LNCAP (cell line): Measurements from ENCODE around the gene MUC13.

Experiments
- TF ChIP-seq, protein P1 (sequence below): fragments of 450-650 bp; IDR thresholded peaks from 2 replicates; pipeline ENCODE4 v1.5.1; 2017; ENCODE audit warnings: mild to moderate bottlenecking

The MUC13 gene

DNA sequence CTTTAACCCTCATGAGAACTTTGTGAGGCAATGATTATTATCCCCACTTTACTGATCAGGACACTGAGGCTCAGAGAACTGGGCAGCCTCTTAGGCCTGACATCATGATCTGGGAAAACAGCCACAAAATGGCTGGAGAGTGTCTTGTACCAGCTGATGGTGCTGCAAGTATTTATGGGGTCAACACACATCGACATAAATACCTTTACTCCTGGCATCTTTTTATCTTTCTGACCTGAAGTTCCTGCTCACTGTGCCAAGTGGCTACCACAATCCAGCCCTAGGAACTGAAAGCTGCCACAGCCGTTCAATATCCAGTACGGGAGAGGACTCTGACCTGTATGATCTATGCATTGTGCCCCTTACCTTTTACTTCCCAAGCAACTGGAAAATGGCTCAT, 29.2 kb upstream of the MUC13 start:
- TF ChIP-seq, protein P1, sequence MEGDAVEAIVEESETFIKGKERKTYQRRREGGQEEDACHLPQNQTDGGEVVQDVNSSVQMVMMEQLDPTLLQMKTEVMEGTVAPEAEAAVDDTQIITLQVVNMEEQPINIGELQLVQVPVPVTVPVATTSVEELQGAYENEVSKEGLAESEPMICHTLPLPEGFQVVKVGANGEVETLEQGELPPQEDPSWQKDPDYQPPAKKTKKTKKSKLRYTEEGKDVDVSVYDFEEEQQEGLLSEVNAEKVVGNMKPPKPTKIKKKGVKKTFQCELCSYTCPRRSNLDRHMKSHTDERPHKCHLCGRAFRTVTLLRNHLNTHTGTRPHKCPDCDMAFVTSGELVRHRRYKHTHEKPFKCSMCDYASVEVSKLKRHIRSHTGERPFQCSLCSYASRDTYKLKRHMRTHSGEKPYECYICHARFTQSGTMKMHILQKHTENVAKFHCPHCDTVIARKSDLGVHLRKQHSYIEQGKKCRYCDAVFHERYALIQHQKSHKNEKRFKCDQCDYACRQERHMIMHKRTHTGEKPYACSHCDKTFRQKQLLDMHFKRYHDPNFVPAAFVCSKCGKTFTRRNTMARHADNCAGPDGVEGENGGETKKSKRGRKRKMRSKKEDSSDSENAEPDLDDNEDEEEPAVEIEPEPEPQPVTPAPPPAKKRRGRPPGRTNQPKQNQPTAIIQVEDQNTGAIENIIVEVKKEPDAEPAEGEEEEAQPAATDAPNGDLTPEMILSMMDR, result no peak

DNA sequence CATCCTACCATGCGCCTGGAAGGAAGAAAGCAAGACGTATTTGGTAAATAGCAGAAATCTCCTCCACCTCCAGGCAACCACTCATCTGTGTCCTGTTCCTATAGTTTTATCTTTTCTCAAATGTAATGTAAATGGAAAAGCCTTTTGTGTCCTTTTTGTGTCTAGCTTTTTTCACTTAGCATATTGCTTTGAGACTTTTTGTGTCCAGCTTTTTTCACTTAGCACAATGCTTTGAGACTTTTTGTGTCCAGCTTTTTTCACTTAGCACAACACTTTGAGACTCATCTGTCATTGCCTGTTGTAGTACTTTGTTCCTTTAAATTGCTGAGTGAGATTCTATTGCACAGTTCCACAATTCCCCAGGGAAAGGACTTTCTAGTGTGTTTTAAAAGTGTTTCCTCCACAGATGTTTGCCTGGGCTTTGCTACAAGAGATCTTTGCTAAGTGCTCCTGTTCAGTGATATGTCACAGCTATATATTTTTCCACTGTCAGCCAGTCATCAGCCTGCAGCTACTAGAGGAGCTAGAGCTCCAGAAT, 27.9 kb upstream of the MUC13 start:
- TF ChIP-seq, protein P1, result no peak

DNA sequence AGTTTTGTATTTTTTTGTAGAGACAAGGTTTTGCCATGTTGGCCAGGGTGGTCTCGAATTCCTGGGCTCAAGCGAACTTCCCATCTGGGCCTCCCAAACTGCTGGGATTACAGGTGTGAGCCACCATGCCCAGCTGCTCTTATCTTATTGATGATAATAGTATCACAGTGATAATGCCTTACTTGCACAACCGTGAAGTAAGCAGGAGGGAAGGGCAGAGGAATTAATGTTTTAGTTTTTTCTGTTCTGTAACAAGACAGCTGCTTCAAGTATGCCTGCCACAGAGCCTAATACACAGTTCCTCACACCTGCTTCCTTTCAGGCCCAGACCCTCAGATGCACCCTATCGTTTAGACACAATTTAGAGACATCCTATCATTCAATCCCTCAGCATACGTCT, 26.1 kb upstream of the MUC13 start:
- TF ChIP-seq, protein P1, result no peak

DNA sequence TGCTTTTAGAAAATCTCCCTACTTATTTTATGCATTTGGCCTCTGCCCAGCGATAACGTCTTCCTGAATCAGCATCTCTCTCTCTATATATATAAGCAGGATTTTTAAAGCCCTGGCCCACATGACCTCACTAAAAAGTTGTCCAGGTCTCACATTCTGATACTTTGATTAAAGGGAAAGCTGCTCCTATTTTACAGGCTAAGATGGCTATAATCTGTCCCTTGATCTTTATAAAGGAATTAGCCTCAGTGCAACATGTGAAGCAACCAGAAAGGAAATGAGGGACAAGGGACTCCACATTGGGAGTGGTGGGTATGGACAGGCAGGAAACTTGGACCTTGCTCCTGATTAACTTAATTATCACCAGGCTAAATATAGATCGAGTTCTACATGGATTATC, 25.6 kb upstream of the MUC13 start:
- TF ChIP-seq, protein P1, result no peak

DNA sequence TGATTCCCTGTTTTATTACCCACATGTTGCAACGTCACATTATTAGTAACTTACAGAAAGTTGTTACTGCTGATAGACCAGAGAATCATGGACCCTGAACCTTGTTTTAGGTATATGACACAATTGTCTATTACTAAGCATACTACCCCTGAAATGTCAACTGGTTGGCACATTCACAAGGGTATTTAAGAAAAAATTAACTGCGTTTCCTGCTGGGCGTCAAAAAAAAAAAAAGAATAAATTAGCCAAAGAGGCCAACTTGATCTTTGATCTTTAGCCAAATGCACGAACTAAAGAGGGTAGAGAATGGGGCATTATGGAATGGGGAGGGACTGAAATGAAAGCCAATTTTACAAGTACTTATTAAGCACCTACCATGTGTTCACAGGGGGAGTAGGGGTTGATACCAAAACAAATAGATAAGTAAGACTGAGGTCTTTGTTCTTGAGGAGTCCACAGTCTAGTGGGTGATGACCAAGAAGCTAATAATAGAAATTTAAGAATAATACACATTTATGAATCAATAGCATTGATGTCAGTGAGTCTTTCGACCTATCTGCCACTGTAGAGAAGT, 17.8 kb upstream of the MUC13 start:
- TF ChIP-seq, protein P1, result no peak

DNA sequence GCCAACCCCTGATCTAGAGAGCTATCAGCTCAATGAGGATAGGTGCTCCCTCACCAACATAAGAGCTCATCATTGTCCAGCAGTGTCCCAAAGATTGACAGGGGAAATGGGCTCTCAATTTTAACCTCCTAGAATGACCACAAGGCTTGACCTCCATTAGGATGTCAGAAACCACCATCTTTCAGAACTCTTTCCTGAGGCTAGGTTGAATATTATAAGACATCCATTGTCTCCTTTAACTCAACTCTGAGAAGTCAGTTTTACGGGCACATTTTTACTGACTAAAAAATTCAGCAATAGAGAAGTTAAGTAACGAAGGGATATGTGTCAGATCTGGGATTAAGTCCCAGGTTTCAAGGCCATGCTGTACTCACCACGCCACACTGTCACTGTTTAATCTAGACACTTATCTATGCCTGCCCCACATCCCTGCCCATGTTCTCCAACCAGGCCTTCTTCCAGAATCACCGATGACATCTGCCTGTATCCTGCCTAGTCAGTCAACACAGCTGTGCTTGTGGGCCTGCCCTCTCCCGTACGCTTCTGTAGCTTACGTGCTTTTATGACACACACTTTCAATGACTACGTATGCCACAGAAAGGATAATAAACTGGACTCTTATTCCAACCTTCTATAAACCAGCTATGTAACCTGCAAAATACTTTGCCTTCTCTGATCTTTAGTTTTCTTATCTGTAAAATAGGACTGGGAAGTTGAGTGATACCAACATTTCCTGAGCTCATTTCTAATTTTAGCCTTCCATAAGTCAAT, 17.1 kb upstream of the MUC13 start:
- TF ChIP-seq, protein P1, result no peak

DNA sequence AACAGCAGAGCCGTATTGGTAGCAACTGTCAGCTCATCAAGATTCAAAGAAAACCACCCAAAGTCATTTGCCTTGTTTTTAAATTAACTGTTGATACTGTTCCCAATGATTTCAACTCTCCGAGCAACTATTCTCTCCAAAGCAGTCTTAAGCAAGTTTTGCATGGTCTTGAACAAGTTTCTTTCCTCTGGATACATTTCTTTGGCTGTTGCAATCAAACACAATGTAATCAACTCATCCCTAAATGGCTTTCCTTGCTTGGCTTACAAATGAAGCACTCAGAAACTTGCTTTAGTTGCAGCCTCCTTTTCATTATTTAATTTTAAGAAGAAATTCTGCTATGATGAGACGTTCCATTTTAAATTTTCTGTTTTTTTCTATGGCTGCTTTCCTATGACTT, 15.5 kb upstream of the MUC13 start:
- TF ChIP-seq, protein P1, result no peak
